GM21526 (cell line): ENCODE measurements around the gene AHI1.
A peak's percentile ranks its signal among the peaks of the same experiment; 100 is the strongest.
"Not testable (repeated sequence)": the region's sequence is repeated elsewhere in the genome, so short reads cannot be mapped to it uniquely, and the experiment has no call there.

ENCODE experiments used
- ATAC-seq: cut with Tn5 transposase; IDR thresholded peaks from one replicate; pipeline ENCODE4 v1.9.1; 2021; ENCODE audit warnings: moderate library complexity; ENCODE audit not compliant: unreplicated experiment, low FRiP score

The AHI1 gene

DNA sequence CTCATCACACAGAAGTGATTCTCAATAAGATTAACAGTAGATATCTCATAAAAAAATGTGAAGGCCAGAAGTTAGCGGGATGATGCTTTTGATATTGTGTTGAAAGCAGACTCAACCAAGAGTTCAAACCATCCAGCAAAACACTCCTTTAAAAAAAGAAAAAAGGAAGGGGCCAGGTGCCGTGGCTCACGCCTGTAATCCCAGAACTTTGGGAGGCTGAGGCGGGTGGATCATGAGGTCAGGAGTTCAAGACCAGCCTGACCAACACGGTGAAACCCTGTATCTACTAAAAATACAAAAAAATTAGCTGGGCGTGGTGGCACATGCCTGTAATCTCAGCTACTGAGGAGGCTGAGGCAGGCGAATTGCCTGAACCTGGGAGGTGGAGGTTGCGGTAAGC is 157.6 kb downstream of the AHI1 start:
- ATAC-seq, result not testable (repeated sequence)

DNA sequence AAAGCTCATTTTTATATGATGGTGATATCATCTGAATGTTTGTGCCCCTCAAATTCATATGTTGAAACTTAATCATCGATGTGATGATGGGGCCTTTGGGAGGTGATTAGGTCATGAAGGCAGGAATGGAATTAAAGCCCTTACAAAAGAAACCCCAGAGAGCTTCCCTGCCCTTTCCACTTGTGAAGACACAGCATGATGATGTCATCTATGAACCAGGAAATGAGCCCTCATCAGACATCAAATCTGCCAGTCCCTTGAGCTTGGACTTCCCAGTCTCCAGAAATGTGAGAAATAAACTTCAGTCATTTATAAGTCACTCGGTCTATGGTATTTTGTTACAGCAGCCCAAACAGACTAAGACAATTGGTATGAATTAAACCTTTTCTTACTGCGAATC is 163.4 kb downstream of the AHI1 start:
- no peak for ATAC-seq

DNA sequence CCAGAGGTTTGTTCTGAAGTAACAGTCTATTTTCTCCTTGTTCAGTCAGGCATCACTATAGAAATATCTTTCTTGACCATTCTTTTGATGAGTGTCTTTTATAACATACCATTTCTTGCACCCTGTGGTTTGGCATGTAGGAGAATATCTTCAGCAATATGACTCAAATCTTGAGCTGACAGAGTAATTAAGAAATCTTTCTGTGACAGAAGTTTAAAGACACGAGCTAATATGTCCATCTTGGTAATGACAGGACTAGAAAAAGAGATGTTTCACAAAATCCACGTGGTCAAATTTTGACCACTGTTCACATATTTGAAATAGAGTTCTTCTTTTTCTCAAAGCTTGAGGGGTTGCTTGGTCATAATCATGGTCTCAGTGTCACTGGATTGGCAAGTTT is 166.5 kb downstream of the AHI1 start:
- no peak for ATAC-seq

DNA sequence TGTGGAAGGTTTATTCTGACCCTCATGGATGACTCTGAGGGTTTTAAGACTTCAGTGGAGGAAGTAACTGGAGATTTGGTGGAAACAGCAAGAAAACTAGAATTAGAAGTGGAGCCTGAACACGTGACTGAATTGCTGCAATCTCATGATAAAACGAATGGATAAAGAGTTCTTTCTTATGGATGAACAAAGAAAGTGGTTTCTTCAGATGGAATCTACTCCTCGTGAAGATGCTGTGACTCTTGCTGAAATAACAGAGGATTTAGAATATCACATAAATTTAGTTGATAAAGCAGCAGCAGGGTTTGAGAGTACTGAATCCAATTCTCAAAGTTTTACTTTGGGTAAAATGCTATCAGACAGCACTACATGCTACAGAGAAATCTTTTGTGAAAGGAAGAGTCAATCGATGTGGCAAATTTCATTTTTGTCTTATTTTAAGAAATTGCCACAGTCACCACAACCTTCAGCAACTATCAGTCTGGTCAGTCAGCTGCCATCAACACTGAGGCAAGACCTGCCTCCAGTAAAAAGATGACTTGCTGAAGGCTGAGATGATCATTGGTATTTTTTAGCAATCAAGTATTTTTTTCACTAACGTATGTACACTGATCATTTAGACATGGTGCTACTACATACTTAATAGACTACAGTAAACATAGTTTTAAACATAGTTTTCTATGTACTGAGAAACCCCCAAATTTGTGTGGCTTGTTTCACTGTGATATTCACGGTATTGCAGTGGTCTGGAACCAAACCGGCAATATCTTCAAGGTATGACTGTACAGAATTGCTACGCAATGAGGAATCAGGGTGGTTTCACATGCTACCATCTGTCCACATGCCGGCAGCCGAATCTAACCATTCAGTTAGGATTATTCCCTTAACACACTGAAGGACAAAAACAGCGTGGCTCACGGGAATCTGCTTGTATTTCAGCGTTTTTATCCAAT is 167.4 kb downstream of the AHI1 start:
- peak; percentile 95 for ATAC-seq

DNA sequence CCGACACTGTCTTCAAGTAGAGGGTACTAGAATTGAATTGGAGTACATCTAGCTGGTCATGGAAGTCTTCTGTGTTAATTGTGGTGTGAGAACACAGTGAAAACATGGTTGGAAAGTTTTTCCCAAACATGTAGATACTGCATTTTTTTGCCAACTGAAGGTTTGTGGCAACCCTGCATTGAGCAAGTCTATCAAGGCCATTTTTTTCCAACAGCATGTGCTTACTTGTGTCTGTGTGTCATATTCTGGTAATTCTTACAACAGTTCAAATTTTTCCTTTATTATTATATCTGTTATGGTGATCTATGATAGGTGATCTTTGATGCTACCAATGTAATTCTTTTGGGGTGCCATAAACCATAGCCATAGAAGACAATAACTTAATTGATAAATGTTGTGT is 169.4 kb downstream of the AHI1 start:
- no peak for ATAC-seq

DNA sequence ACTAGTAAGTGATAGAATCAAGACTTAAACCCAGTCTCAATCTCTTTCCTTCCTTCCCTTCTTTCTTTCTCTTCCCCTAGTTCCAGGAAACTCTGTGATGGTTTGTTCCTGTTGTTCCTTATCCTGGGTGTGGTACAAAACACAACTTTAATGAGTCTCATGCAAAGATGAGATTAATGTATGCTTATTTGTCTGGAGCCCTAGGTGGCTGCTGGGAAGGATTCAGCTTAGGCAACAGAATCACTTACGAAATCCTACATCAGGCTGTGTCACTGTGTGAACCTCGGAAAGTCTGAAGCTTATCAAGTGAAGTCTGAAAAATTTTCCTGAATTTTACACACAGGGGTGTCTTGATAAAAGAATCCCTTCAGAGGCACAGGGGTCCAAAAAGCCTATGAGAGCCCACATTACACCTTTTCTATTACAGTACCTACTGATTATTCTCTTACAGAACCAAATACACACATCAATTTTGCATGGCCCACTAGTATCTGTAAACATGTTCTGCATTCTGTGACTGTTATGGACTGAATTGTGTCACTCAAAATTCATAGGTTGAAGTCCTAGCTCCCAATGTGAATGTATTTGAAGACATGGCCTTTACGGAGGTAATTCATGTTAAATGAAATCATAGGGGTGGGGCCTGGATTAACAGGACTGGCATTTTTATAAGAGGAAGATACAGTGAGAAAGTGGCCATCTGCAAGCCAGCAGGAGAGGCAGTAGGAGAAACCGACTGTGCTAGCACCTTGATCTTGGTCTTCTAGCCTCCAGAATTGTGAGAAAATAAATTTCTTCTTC is 171.7 kb downstream of the AHI1 start:
- ATAC-seq, result no peak

DNA sequence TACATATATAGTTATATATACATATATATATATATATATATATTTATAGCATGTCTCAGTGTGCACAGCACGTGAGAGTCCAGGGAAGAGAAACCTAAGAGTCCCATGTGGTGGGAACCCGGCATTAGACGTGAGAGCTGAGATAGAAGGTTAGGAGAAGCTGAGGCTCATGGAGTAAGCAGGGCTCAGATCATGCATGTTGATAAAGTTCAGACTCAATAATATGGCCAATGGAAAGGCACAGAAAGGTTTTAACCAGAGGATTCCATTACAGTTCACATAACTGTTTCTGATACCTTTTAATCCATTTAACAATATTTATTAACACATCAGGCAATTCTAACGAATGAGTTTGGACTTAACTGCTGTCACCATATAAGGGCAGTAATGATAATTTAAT is 173.0 kb downstream of the AHI1 start:
- no peak for ATAC-seq

DNA sequence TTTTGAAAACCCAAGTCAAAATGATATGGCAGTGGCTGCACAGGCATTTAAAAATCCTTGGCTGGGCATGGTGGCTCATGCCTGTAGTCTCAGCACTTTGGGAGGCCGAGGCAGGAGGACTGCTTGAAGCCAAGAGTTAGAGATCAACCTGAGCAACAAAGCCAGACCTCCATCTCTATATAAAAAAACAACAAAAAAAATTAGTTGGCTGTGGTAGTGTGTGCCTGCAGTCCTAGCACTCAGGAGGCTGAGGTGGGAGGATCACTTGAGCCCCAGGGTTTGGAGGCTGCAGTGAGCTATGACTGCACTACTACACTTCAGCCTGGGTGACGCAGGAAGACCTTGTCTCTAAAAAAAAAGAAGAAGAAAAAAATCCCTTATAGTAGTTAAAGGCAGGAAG is 173.6 kb downstream of the AHI1 start:
- no peak for ATAC-seq

DNA sequence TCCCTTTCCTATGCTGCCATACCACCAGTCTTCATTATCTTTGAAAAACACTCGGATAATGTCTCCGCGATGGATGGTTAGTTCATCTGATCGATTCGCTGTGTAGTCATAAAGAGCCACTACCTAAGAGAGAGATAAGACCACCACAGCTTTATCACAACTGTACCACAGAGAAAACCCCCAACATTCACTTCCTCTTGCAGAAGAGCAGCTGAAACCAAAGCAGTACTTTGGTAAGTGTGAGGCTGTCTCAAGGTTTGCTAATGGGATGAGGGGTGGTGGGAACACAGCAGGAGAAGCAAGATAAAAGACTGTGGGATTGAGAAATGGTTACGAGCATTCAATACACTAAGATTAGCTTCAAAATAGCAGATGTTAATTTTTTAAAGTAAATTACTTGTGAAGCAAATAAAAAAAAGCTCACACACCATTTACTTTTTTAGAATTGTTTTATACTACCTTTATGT is 174.3 kb downstream of the AHI1 start:
- peak; percentile 94 for ATAC-seq

DNA sequence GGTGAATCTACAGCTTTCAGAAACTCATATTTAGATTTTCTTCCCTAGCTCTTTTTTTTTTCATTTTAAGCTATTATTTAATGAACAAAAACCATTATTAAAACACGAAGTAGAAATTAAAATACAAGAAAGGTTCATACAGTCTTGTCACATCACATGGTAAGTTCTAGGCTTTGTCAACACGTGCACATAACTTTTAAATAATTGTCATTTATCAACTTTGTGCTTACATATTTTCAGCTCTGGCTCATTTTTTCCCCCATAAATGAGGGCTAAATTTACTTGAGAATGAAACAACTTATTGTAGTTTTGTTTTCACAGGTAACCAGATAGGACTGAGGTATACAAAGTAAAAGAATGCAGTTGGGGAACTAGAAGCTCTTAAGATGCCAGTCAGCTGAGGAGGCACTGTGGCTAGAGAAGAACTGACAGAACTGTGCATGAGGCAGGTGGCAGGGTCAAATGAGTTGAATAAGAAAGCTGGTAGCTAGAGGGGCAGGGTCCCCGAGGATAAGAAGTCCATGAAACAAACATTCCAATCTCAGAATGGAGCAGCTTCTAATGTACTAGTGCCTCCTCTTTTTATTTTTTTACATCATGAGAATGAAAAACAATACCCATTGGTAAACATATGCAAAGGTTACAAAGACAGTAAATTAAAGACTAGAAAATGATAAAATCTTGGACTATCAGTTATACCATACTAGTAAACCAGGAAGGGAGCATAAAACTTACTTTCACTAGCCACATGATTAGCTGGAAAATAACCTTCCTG is 174.9 kb downstream of the AHI1 start:
- ATAC-seq, result peak; percentile 57

DNA sequence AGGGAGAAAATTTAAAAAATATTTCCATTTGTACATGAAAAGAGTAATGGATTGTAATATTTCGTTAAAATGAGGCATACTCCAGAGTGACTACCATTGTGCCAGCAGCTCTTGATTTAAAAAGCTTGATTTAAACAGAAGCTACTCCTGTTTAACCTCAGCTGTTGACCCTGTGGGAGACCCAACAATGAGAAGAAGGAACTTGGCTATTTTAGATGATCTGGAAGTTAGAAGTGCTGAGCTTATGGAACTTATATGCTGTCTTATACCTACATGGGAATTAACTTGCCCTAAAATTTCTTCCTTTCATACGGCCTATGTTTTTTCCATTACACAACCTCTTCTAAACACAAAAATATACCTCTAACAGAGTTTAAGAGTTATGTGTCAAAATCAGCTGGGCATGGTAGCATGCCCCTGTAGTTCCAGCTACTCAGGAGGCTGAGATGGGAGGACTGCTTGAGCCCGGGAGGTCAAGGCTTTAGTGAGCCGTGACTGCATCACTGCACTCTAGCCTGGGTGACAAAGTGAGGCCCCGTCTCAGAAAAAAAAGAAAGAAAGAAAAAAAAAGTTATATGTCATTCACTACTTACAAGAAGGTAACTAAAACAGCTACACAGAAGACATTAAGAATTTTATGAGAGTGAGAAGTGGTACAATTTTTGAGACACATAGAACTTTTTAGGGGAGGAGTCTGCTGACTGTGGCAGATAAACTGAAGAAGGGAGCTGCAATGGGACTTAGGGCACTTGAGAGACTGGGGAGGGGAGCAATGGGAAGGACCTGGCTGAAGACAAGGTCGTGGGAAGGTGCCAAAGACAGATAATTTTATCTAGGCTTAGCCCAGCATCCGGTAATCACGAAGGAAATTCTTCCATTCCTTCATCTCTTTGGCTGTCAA is 176.6 kb downstream of the AHI1 start:
- no peak for ATAC-seq

DNA sequence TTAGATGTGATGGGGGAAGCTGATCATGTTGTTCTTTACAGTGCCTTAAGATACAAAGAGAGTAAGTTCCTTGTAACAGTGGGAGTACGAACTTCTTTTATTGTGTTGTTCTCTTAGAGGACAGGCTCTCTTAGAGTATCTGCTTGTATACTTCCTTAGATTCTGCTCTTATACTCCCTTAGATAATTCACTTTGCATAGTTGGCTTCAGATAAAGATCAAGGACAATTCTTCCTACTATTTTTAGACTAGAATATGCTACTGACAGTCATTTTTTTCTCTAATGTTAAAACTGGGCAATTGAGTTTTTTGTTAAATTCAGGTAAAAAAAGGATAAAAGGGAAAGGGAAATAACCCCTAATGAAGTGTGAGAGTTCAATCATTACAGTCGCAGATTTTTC is 177.7 kb downstream of the AHI1 start:
- ATAC-seq, result no peak

DNA sequence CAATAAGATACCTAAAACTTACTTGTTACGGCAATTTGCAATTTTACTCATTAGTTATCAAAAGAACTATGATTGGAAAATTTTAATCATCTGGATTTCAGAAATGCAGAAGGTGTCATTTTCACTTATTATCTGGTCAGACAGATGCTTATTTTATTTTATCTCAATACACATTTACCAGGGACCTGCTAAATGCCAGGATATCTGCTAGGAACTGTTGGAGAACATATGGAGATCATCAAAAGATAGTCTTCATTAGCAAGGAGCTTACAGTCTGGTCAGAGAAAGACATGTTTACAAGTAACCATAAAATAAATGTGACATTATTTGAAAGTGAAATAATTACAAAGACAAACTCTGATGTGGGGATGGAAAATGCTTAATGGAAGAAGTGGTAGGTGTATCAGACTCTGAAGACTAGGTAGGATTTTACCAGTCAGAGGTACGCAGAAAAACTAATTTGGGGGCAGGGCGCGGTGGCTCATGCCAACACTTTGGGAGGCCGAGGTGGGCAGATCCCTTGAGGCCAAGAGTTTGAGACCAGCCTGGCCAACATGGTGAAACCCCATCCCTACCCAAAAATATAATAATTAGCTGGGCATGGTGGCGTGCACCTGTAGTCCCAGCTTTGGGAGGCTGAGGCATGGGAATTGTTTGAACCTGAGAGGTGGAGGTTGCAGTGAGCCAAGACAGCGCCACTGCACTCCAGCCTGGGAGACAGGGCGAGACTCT is 178.6 kb downstream of the AHI1 start:
- no peak for ATAC-seq

DNA sequence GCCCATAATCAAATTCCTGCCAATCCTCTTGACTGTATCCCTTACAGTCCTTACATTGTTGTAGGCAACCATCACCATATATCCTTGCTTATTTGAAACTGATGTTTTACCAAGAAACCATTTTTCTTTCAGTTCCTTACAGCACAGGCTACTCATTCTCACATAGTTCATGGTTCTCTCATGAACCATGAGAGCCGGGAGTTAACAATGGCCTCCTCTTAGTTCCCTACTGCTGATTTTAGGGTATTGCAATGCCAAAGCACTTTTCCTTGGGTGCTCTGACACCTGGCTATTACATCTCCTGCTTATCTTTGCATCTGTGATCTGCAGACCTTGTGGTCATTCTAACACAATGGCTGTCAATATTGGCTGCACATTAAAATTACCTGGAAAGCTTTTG is 183.0 kb downstream of the AHI1 start:
- peak; percentile 61 for ATAC-seq

DNA sequence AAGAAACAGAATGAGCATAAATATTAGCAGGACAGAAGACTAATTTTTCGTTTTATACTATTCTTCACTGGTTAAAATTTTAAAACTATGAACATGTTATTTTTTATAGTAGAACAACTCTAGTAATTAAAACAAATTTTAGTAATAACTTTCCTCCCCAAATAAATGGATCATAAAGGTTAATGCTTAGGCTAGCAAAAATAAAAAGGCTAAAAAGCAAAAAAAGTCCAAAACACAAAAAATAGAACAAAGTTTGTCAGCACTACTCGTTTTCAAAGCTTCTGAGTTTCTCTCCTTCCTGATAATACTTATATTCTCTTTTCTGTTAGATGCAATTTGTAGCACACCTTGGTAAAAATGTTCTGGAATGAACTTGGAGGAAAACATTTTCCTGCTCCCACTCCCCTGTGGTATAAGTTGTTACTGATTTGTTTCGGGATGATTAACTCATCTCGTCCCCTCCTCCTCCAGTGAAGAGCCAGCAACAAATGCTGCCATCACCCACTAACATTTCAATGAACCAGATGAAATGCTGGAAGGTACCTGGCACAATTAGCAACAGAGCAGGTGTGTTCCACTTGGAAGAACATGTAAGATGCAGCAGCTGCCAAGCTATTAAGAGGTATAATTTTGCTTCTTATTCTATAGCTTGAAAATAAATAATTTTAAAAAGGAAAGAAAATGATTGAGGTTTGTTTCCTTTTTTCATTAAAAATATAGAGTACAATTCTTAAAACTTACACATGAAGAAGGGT is 185.9 kb downstream of the AHI1 start:
- no peak for ATAC-seq

DNA sequence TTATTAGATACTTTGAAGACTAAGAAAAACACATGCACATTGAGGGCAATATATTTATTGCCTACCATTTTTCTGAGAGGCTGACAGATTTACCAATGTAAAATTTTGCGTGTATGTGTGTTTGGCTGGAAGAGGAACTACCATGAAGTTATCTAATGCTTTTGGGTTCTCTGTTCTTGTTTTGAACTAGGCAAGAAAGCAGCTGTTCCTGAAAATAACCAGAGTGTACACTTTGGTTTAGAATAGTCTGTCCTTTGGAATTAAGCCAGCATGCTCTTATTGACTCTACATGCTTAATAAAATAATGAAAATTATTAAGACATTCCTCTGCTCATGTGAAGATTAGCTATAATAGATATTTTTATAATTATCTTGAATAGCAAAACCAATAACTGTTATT is 187.2 kb downstream of the AHI1 start:
- no peak for ATAC-seq

DNA sequence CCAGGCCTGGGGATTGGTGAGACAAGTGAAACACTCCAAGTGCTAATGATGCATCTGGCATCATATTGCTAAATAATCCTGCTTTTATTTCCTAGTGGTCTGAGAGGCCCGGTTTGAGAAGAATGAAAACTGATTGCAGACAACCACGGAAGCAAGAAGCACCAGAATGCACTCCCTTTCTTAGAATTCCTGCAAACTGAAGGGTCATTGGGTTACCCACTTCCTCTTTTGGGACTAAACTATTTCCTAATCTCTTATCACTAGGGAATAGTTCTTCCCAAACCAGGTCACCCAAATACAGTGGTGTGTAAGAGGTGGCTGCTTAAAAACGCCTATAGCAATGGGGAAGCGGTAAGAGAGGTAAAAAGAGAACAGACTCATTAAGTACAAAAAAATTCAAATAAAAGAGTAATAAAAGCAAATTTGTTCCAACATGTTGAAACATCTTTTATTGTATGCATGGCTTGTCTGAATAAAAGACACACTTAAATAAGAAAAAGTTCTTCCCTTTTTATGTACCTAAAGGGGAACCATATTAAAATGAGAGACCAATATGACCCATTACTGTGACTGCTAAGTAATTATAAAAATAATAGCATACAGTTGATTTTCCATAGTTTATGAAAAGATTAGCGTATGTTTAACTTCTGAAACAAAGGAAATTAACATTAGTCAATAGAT is 190.7 kb downstream of the AHI1 start:
- ATAC-seq, result no peak

DNA sequence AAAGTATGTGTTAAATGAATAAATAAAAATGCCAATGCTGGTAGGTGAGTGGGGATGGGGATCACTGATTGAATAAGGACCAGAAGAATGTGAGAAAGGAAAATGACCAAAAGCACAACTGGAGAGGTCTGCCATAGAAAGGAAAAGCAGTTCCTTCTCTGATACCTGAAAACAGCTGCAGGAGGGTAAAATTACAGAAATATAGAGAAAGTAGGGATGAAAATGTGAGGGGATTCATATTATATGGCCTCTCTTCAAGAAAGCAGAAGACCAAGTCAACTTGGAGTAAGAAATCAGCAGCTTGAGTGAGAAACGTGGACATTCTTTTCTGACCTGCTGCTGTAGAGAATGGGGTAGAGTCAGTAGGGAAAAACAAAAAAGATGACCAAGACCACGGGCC is 191.4 kb downstream of the AHI1 start:
- no peak for ATAC-seq
